Activated B cell treated with CpG ODN at 0.5 μM for 24 hours (primary cell): Measurements from ENCODE around the gene TCF4. TPM values are rescaled to one million over a fixed set of nuclear protein-coding genes. Genes with fewer than 3 reads are reported as not detected.

Source experiments
- ATAC-seq: fragments of 200-7000 bp; cut with Tn5 transposase; one replicate; pipeline ENCODE4 v1.10.0; 2021; ENCODE audit warnings: low read depth, mild to moderate bottlenecking, moderate library complexity
- CTCF ChIA-PET: fragments of 350-600 bp; sonication (Branson Sonifier 250); formaldehyde crosslinking; loops from one replicate; lab custom pipeline; 2021; ENCODE audit warnings: antibody characterized with exemption; lab: Charles Lee
- POLR2A ChIA-PET: fragments of 350-600 bp; sonication (Branson Sonifier 250); formaldehyde crosslinking; loops from one replicate; lab custom pipeline; 2021; ENCODE audit warnings: antibody characterized with exemption; lab: Charles Lee
- DNase-seq: peaks from one replicate; pipeline ENCODE4 v3.0.0; 2022
- H3K27ac Mint-ChIP-seq: one replicate; pipeline ENCODE4 v1.8.0; 2020; ENCODE audit warnings: mixed read lengths
- H3K27me3 Mint-ChIP-seq: one replicate; pipeline ENCODE4 v1.8.0; 2021; ENCODE audit warnings: mixed read lengths
- H3K36me3 Mint-ChIP-seq: one replicate; pipeline ENCODE4 v1.8.0; 2021; ENCODE audit warnings: low read depth, mixed read lengths
- H3K4me1 Mint-ChIP-seq: one replicate; pipeline ENCODE4 v1.8.0; 2021; ENCODE audit warnings: mixed read lengths
- H3K4me3 Mint-ChIP-seq: one replicate; pipeline ENCODE4 v1.8.0; 2020; ENCODE audit warnings: mild to moderate bottlenecking, mixed read lengths
- H3K9me3 Mint-ChIP-seq: one replicate; pipeline ENCODE4 v1.8.0; 2020; ENCODE audit warnings: mixed read lengths
- intact Hi-C: fragments of 100-400 bp; cut with micrococcal nuclease; formaldehyde crosslinking; loops from one replicate; pipeline ENCODE4 v1.15.1; 2024
- total RNA-seq: library from RNA; stranded (reverse); gene quantifications from 2 replicates; pipeline ENCODE4 v1.2.3, GENCODE V29; 2022
- TF ChIP-seq, protein P1 (sequence below): fragments of 200-600 bp; IDR thresholded peaks from one replicate; pipeline ENCODE4 v1.8.0; 2022; ENCODE audit warnings: antibody characterized with exemption, mild to moderate bottlenecking

The TCF4 gene
- total RNA-seq, 1 donor from 2014 or later: 270 TPM

DNA sequence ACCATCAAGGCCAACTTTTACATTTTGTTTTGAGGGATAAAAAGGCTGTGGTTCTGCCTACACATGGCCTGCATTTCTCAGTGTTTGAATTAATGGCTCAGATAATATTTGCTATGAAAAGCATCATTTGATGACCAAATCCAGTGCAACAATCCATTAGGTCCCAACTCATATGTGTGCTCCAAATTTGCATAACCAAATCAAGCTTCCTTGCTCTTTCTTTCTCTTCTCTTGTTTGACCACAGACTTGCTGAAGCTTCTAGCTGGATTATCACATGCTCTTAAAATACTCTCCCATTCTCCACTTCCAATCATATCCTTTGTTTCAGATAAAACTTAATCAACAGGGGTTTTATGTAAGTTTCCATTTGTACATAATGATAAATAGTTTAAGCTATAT is 147.0 kb downstream of the TCF4 start:
- TF ChIP-seq, protein P1, sequence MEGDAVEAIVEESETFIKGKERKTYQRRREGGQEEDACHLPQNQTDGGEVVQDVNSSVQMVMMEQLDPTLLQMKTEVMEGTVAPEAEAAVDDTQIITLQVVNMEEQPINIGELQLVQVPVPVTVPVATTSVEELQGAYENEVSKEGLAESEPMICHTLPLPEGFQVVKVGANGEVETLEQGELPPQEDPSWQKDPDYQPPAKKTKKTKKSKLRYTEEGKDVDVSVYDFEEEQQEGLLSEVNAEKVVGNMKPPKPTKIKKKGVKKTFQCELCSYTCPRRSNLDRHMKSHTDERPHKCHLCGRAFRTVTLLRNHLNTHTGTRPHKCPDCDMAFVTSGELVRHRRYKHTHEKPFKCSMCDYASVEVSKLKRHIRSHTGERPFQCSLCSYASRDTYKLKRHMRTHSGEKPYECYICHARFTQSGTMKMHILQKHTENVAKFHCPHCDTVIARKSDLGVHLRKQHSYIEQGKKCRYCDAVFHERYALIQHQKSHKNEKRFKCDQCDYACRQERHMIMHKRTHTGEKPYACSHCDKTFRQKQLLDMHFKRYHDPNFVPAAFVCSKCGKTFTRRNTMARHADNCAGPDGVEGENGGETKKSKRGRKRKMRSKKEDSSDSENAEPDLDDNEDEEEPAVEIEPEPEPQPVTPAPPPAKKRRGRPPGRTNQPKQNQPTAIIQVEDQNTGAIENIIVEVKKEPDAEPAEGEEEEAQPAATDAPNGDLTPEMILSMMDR: no peak
- ChIA-PET CTCF (no interaction called here), POLR2A (interaction anchor here (0.5 to 0.7 kb wide), 2 partner anchors 16 to 119 kb away, joined by 3 read pairs; no protein-coding TSS in a partner anchor)
- Mint-ChIP-seq H3K4me1 (peaks cover 46% of the 10 kb centered on the region), H3K9me3 (peaks cover 3% of the 10 kb centered on the region), H3K4me3 (no peak overlapping the region), H3K27me3 (peaks cover 2% of the 10 kb centered on the region), H3K36me3 (no peaks in the 10 kb centered on the region), H3K27ac (peak overlapping the region; percentile 8)
- intact Hi-C loops: loop anchor here (2.0 kb wide), 1 partner anchor 14 kb away; no protein-coding TSS in a partner anchor
- ATAC-seq: no peak
- no peak for DNase-seq

DNA sequence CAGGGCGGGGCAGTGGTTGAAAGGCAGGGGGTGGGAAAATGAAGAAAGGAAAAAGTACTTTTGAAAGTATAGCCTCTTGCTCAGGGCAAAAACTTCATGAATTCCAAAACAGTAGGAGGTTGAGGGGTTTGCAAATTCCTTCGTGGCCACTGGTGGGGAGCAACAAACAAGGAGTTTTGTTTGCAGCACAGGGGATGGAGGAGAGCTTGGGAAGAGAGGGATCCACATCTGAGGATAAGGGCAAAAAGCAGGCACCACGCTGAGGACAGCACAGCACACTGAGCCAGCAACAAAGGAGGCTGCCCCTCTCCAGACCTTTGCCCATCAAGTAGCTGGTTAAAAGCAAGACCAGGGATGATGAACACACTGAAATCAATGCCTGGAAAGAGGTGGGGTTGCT is 148.9 kb downstream of the TCF4 start:
- ChIA-PET POLR2A (interaction anchor here (0.7 kb wide), 1 partner anchor 117 kb away, joined by 4 read pairs; no protein-coding TSS in a partner anchor), CTCF (interaction anchor here (1.2 kb wide), 1 partner anchor 10 kb away, joined by 5 read pairs; no protein-coding TSS in a partner anchor)
- TF ChIP-seq, protein P1: no peak

DNA sequence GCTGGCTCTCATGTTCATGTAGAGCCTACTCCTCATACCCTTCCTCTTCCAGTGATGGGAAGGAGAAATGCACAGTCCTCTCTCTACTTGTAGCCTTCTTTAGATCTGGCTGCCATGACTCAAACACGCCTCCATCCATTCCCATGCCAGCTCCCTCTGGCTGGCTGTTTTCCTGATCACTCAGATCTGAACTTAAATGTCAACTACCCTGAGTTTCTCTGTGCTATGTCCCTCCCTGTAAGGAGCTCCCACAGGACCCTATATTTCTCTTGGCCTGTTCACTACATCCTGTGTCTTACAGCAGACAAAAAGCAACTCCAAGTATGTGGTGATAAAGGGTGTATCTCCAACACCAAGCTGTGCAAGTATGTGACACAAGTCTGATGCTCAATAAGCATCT is 152.4 kb downstream of the TCF4 start:
- H3K9me3 Mint-ChIP-seq: no peaks in the 10 kb centered on the region
- POLR2A ChIA-PET: interaction anchor here (0.6 kb wide), 1 partner anchor 921 kb away, joined by 3 read pairs; no protein-coding TSS in a partner anchor

More for the DNA sequence above, 148.9 kb downstream of the TCF4 start:
- DNase-seq (no peak), ATAC-seq (no peak)
- H3K36me3 Mint-ChIP-seq: no peaks in the 10 kb centered on the region
- peaks cover 2% of the 10 kb centered on the region for H3K27me3 Mint-ChIP-seq
- H3K4me1 Mint-ChIP-seq: peaks cover 47% of the 10 kb centered on the region
- H3K27ac Mint-ChIP-seq: no peak overlapping the region
- no peaks in the 10 kb centered on the region for H3K9me3 Mint-ChIP-seq
- intact Hi-C loops: no loop called here
- no peak overlapping the region for H3K4me3 Mint-ChIP-seq

DNA sequence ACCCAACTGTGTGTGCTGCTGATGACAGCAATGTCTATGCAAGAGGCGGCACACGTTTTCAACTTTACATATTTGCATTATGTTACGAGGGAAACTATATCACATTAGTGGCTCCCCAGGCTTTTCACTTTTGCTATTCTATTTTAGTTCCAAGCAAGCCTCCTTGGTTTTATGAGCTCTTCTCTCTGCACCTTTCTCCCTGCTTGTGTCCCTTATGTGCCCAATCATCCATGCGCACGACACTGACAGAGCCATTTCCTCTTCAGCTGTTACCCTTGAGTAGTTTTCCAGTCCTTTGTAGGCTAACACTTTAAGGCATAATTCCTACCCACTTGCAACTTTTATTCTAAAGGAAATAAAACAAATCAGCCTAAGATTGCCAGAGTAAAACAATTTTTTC is 154.3 kb downstream of the TCF4 start:
- TF ChIP-seq, protein P1: no peak

More for the DNA sequence above, 152.4 kb downstream of the TCF4 start:
- peaks cover 43% of the 10 kb centered on the region for H3K4me1 Mint-ChIP-seq
- no peaks in the 10 kb centered on the region for H3K36me3 Mint-ChIP-seq
- TF ChIP-seq, protein P1: no peak
- CTCF ChIA-PET: no interaction called here
- H3K27ac Mint-ChIP-seq: no peak overlapping the region
- intact Hi-C loops: no loop called here
- no peak for DNase-seq
- no peak overlapping the region for H3K4me3 Mint-ChIP-seq
- no peak for ATAC-seq
- H3K27me3 Mint-ChIP-seq: peaks cover 2% of the 10 kb centered on the region

DNA sequence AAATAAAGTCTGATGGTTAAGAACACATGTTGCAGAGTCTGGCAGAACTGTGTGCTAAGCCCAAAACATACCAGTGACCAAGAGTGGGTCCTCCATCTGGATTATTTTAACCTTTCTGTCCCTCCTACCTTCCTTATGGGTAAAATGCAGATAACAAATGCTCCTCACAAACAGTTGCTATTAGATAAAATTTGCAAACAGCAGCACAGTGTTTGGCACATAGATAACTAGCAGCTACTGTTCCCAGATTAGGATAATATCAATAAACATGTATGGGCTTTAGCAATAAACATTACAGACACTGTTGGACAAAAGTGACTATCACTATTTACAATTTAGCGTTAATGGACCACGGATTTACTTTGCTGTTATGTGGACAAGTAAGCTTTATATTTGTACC is 154.9 kb downstream of the TCF4 start:
- intact Hi-C loops: no loop called here
- no peak overlapping the region for H3K4me3 Mint-ChIP-seq
- H3K27ac Mint-ChIP-seq: no peak overlapping the region
- DNase-seq: no peak
- H3K27me3 Mint-ChIP-seq: no peaks in the 10 kb centered on the region
- POLR2A ChIA-PET: interaction anchor here (1.0 kb wide), 1 partner anchor 156 kb away, joined by 5 read pairs; no protein-coding TSS in a partner anchor
- H3K9me3 Mint-ChIP-seq: no peaks in the 10 kb centered on the region
- CTCF ChIA-PET: no interaction called here
- TF ChIP-seq, protein P1: no peak
- H3K36me3 Mint-ChIP-seq: no peaks in the 10 kb centered on the region
- ATAC-seq: no peak
- peaks cover 25% of the 10 kb centered on the region for H3K4me1 Mint-ChIP-seq

More for the DNA sequence above, 154.3 kb downstream of the TCF4 start:
- H3K4me1 Mint-ChIP-seq: peaks cover 28% of the 10 kb centered on the region
- no peak for ATAC-seq
- intact Hi-C loops: no loop called here
- POLR2A ChIA-PET: interaction anchor here (1.0 kb wide), 1 partner anchor 155 kb away, joined by 5 read pairs; no protein-coding TSS in a partner anchor
- H3K36me3 Mint-ChIP-seq: no peaks in the 10 kb centered on the region
- H3K4me3 Mint-ChIP-seq: peak overlapping the region; percentile 9
- no peak overlapping the region for H3K27ac Mint-ChIP-seq
- H3K9me3 Mint-ChIP-seq: no peaks in the 10 kb centered on the region
- no peak for DNase-seq
- CTCF ChIA-PET: no interaction called here
- peaks cover 2% of the 10 kb centered on the region for H3K27me3 Mint-ChIP-seq
